Glomerular visceral epithelial cell (primary cell): ENCODE results near the gene PRRG4.
A peak's percentile ranks its signal among the peaks of the same experiment; 100 is the strongest.
"Not testable (repeated sequence)": the region's sequence is repeated elsewhere in the genome, so short reads cannot be mapped to it uniquely, and the experiment has no call there.

Experiments
- DNase-seq: peaks from one replicate; pipeline ENCODE4 v3.0.0-alpha.2; 2016; ENCODE audit errors: extremely low spot score

The PRRG4 gene

DNA sequence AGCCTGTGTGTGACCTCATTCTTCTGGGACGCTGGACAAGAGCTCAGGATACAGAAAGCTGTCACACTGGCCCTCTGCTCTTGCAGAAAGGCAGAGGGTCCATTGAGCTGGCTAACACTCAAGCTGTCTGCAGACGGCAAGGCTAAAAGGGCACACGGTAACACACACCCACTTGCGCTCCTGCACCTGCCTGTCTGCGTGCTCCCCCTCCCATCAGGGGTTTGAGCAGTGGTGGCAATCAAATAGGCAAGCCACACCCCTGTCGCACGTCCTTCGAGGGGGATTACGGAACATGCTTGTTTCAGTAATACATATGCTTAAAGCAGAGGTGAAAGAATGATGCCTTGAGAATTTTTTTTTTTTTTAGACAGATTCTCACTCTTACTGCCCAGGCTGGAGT lies 55.8 kb downstream of the PRRG4 start:
- no peak for DNase-seq

DNA sequence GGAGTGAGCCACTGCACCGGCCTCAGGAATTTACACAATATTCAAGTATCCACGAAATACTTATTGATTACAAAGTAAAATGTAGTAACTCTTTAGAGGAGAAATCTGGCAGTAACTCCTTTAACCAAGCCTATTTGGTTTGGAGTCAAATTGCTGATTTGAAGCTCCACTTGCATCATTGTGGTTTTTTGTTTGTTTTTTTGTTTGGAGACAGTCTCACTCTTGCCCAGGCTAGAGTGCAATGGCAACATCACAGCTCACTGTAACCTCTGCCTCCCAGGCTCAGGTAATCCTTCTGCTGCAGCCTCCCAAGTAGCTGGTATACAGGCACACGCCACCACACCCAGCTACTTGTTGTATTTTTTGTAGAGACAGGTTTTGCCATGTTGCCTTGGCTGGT lies 56.5 kb downstream of the PRRG4 start:
- no peak for DNase-seq

DNA sequence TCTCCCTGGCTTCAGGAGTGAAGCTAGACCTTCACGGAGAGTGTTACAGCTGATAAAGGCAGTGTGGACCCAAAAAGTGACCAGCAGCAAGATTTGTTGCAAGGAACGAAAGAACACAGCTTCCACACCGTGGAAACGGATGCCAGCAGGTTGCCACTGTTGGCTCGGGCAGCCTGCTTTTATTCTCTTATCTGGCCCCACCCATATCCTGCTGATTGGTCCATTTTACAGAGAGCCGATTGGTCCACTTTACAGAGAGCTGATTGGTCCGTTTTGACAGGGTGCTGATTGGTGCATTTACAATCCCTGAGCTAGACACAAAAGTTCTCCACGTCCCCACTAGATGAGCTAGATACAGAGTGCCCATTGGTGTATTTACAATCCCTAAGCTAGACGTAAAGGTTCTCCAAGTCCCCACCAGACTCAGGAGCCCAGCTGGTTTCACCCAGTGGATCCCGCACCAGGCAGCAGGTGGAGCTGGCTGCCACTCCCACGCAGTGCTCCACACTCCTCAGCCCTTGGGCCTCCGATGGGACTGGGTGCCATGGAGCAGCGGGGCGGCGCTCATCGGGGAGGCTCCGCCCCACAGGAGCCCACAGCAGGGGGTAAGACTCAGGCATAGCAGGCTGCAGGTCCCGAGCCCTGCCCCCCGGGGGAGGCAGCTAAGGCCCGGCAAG lies 58.1 kb downstream of the PRRG4 start:
- not testable (repeated sequence) for DNase-seq

DNA sequence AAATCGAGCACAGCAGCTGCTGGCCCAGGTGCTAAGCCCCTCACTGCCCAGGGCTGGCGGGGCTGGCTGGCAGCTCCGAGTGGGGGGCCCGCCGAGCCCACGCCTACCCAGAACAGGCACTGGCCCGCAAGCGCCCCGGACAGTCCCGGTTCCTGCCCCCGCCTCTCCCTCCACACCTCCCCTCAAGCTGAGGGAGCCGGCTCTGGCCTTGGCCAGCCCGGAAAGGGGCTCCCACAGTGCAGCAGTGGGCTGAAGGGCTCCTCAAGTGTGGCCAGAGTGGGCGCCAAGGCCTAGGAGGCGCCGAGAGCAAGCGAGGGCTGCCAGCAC lies 58.6 kb downstream of the PRRG4 start:
- not testable (repeated sequence) for DNase-seq

DNA sequence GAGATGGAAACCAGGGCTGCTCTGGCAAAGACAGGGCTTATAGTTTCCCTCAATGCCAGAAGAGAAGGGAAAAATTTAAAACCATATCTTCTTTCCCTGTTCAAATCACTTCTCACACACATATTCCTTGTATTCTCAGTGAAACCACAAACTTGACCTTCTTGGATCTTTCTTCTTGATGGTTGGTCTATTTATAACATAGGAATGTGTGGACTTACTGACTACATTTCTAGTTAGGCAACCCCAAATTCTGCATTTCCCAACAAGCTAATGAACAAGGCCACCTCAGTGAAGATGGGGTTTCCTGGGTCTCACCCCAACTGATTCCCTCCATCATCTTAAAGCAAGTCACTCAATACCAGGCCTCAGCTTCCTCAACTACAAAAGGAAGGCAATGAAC lies 59.1 kb downstream of the PRRG4 start:
- no peak for DNase-seq

DNA sequence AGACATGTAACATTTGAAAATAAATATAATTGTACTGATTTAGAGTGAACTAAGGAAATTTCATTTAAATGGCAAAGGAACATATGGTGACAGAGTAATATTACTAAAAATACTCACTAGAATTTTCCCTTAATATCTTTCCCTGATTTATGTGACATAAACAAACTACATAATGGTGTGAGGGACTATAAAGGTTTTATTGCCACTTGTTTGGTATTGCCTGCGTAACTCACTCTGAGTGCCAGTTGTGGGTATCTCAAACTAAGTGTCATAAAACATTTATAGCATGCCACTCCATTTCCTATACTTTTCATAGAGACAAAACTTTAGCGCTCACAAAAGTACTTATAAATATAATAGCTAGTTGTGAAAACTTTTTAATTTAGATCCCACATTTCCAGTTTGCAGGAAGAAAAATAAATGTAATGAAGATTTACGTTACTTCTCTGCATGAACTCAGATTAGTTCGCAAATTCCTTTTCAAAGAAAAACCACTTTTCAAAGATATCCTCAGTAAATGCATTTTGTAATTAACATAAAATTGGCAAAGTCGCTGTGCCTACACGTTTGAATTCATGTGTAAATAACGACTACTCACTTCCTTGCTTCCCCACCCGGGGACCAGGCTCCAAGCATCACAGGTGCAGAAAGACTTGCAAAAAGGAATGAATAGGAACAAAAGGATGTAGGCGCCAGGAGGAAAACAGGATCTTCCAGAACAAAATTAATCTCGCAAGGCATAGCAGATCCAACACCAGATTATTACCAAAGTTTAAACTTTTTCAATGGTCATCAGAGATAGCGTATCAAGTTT lies 61.3 kb downstream of the PRRG4 start:
- no peak for DNase-seq

DNA sequence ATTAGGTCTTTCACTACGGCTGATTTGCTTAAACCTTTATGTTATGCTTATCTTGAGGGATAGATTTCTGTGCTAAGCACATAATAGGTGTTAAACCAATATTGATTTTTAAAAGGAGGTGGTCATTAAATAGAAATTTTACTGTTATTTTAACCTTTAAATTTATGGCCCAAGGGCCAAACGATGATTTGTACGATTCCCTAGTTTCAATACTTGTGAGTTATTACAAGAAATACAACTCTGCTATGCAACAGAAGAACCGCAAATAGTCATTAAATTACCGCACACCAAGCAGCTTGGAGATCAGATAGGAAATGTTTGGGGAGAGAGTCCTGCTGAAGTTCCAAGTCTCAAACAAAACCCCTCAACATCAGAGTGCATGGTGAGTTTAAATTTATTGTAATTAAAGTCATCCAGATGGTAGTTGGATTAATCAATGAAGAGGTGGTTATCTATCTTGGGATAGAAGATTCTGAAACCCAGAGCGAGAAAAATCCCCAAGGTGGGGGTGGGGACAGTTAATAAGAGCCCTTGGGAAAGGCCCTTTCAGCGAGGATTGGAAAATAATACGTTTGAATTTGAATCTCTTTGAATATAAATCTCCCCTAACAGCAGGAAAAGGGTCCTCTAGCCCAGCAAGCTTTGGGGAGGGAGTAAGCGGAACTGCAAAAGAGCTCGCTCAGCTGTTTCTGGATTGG lies 62.1 kb downstream of the PRRG4 start:
- DNase-seq: no peak

DNA sequence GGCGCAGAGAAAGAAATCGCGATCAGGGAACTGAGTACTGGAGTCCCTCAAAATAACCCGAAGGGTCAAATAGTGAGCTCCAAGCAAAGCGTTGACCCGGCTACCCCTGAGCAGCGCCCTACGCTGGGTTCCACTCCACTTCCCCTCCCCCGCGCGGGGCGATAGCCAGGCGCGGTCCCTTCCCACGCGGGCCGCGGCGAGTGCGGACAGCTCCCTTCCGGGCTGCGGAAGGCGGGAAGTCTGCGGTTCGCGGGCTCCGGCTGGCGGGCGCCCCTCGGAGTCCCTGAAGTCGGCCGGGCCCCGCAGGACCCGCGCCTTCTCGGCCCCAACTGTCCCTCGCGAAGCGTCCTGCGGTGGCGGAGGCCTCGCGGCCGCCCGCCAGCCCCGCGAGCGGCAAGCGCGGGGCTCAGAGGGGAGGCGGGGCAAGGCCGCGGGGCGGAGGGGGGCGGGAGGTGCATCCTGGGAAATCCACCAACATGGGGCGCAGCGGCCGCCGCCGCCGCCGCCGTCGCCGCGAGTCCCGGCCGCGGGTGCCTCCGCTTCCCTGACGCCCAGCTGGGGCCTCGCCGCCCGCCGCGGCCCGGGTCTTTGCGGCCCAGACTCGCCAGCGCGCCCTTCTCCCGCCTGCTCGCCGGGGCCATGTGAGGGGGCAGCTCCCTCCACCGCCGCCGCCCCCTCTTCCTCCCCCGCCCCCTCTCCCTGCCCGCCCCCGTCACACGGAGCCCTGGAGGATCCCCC lies 62.8 kb downstream of the PRRG4 start, which contains the start of gene QSER1:
TSS of gene QSER1 (plus strand) at position 457 of the 738 bp plus-strand sequence. CDS start 315 bp downstream, outside the sequence.
- DNase-seq: peak; percentile 74

DNA sequence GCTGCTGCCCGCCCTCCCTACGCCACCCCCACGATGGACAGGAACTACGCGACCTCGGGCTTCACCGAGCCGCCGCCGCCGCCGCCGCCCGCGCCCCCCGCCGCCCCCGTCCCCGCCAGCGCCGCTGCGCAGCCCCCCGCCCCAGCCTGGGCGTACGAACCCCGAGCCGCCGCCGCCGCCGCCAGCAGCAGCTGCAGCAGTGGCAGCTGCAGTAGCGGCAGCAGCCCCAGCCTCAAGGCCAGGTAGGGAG lies 63.3 kb downstream of the PRRG4 start:
- no peak for DNase-seq

DNA sequence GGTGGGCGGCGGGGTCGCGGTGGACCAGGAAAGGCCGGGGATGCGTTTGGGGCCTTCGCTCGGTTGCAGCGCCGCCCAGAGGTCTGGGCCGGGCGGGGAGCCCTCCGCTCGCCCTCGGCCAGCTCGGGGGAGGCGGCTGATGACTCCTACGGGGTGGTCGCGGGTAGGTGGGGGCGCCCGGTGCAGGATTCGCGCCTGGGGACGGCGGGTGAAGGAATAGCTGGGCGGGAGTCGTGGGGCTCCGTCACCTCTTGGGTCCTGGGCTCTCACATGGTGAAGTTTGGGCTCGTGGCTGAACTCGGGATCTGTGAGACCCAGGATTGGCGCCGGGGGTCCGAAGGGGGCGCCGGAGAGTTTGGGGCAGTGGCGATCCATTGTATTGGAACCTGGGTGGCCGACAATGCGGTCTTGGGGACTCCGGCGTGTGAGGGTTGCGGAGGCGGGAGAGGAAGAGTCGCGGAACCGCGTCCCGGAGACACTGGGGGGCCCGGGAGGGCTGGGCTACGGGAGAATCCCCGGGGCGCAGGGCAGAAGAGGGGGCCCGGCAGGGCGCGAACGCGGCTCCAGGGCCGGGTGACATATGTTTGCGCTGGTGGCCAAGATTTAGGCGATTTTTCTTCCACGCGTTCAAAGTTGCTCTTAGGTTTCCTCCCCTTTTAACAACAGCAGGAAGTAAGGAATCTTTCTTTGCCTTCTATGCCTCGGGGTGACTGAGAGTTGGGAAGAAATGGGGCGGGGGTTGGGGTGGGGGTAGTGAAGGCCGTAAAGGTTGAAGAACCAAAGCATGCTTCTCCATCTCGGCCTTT lies 63.8 kb downstream of the PRRG4 start:
- DNase-seq: peak; percentile 40

DNA sequence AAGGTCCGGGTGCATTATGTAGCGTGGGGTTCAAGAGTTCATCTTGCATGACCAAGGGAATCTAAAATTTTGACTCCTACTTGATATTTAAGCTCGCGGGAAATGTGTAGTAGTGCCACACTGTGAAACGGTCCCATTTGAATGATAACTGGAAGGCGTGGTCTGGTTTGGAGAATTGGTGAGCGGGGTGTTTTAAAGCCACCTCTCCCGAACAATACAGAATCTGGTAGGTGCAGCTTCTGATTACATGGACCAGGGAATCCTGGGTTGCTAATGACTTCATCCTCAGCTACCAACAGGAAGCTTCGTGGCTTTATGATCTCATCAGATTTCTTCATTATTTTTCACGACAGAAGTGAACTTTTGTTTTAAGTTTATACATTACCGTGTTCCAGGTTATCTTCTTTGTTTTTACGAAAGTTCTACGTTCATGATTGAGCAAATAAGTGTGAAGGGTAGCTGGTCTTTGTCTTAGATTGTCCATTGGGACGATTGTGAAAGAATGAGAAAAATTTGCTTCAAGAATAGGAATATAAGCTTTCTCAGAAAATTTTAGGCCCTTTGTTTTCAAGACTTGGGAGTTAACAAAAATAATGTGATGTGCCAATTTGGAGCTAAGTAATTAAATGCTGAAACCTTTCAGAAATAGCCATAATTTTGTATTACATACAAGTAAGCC lies 64.6 kb downstream of the PRRG4 start:
- peak; percentile 84 for DNase-seq

DNA sequence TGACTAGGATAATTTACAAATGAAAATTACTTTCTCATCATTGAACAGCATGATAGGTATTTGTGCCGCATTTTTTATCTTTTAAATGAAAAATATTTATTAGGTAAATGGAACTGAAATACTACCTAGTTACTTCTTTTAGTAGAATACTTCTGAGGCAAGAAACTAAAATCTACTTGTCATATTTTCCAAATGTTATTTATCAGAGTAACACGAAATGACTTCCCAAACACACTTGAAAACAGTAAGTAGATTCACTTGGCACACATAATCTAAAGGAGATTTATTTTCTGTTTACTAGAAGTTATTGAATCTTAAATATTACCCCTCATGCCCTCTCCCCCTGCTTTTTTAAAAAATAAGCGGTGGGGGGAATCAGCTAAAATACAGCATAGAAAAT lies 65.2 kb downstream of the PRRG4 start:
- no peak for DNase-seq

DNA sequence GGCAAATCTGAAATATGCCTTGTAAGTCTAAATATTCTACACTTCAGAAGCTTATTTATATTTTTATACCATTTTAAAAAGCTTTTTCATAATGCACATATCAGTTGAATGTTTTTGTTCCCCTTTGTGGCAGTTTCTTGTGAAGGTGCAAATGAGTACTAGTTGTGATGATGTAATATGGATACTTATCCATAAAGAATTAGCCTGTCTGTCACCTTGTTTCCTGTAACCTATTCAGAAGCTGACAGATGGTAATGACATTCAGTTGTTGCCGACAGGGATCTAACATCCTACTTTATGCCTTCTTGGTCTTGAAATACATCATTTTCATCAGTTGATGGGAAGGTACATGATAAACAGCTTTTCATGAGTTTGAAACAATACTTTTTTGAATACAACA lies 65.7 kb downstream of the PRRG4 start:
- DNase-seq: no peak

DNA sequence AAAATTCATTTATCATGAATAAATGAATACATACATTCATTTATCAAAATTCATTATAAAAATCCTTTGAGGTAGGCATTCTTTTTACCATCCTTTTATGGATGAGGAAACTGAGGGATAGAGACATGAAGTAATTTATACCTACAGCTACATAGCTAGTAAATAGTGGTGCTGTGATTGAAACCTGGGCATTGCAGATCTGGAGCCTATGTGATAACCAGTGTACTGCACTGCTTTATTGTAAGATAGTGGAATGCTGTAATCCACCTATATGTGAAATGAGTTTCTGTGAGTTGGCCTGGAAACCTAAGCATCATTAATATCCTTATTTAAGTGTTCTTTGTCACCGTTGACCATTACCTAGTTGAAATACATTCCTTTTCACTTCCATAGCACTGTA lies 67.4 kb downstream of the PRRG4 start:
- DNase-seq: no peak

DNA sequence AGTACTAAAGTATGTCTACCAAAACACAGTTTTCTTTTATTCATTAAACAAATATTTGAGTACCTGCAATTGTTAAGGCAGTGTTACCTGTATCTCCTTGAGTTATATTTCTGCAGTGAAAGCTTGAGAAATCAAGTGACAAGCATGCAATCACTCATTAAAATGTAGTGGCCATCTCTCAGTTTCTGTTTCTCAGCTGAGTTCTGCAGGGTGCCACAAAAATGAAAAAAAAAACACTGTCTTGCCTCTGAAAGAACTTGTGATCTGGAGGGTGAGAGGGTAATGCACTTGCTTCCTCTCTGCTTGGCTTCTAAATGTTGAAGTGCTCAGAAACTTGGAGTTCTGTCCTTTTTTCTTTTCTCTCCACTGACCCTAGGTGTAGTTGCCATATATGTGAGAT lies 69.7 kb downstream of the PRRG4 start:
- DNase-seq: no peak

DNA sequence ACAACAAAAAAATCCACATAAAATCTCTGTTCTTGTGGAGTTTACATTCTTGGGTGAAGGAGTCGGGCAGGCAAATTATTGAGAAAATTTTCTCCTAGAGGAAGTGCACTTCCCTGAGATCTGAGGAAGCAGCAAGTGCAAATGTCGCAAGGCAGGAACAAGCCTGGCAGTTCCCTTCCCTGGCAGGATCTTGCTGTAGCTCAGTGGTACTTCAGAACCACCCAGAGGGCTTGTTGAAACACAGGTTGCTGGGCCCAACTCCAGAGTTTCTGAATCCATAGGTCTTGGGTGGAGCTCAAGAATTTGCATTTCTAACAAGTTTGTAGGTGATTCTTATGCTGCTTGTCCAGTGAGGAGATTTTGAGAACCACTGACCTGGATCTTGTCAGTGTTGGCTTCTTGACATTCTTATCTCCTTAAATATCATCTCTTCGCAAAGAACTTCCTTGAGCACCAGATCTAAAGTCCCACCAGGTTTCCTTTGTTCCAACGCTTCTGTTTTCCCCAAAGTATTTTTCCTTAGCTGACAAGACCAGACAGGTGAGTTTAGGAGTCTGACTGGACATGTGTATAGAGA lies 72.5 kb downstream of the PRRG4 start:
- DNase-seq: no peak

DNA sequence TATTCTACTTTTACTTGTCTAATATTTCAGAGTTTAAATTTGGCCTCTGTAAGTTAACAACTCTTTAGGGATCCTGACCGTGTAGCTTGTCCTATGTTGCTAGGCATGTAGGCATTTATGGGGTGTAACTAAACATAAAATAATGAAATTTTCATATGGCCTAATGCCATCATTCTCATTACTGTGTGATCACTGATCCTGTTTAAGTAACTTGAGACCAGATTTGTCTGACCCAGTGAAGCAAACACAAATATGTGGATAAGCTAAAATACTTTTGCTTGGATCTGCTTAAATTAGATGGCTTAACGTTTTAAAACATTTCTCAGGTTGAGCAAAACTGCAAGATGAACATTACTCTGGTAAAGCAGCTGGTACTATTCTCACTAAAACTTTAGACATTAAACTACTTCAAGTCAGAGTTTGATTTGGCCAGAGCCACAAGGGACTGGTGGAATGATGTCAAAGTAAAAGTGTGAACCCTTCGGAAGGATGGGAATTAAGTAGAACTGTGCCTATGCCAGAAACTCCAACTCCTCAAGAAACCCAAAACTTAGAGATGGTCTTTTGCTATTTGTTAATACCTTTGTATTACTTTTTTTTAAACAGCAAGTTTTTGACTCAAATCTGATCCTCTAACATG lies 75.4 kb downstream of the PRRG4 start:
- no peak for DNase-seq
